ENCODE results near the gene INS.
A peak's percentile ranks its signal among the peaks of the same experiment; 100 is the strongest.
"Not testable (repeated sequence)": the region's sequence is repeated elsewhere in the genome, so short reads cannot be mapped to it uniquely, and the experiment has no call there.

Gene INS

DNA sequence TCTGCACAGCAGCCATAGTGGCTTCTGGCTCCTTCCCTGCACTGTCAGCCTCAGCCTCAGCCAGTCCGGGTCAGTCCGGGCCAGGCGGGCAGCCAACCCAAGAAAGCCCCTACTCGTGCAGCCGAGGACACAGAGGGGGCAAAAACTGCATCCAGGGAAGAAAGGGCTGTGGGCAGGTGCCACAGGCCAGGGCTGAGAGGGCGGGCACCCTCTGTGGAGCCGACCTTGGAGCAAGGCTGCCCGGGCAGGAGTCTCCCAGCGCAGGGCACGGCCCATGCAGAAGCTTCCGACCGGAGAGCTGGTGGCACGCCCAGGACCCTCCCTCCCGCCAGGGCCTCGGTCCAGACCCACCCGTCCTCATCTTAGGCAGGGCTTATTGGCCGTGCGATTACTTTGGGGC lies 21.1 kb upstream of the INS start:
- DNase-seq (ENCODE audit: low read depth, low spot score) = no peak

DNA sequence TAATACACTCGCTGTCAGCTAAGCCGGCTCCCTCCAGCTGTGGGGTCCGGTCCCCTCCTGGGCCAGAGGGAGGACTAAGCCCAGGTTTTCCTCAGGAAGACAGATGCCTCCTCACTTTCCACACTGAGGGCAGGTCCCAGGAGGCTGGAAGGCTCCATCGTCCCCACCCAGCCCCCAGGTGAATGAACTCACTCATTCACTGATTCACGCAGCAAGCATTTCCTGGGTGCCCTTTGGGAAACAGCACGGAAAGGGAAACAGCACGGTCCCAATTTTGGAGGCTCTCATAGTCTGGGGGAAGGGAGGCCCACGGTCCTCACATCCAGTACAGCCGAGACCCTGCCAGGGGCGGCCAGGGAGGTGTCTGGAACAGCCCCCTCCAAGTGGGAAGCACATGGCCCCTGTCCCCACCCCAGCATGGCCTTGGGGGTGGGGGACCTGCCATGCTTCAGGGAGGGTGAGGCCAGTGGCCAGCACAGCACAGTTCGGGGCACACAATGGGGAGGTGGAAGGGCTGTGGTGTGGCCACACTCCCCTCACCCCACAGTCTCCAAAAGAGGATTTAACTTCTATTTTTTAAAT lies 19.9 kb upstream of the INS start:
- DNase-seq (ENCODE audit: low read depth, low spot score) = no peak

DNA sequence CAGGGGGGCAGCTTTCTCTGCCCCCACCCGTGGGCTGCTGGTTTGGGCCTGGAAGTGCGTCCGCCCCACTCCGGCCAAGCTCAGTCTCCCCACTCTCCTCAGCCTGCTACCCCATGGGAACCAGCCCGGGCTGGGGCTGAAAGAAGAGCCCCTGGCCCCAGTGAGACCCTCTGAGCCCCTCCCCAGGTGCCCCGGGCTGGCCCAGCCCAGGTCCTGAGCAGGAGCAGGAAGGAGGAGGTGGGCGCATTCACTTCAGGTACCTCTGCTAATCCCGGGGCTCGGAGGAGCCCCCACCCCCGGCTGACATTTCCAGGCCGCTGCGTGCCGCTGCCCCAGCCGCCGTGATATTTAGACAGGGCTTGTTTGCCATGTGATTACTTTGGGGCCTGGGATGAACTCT lies 19.3 kb upstream of the INS start:
- no peak for DNase-seq (ENCODE audit: low read depth, low spot score)

- DNase-seq (ENCODE audit: low read depth, low spot score) = no peak
Observed at GRCh38 chr11:2179516-2179915, 18.5 kb upstream of the INS start.

DNA sequence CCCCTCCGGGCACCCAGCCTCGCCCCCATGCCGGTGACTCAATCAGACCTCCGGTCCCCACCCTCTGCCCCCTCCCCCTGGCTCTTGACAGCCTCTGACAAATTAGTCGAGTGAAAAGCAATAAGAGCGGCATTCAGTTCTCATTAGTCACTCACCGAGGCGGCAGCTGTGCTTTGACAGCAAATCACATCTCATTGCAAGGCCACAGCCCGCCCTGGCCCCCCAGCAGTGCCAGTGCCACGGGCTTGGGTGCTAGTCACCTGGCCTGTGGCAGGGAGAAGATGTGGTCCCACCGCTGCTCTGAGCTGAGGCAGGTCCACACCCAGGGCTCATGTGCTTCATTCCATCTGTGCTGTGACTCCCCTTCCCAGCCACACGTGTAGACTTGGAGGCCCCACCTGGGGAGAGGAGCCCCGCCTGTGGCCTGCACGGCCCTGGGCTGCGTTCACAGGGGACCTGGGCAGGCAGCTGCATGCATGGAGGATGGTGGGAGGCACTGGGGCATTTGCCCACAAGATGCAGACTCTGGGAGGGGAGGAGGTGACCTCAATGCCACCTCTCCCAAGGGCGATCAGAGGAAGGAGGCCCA lies 18.0 kb upstream of the INS start:
- DNase-seq (ENCODE audit: low read depth, low spot score) = no peak

GRCh38 chr11:2178055-2178773 lies 17.2 kb upstream of the INS start:
- not testable (repeated sequence) for DNase-seq (ENCODE audit: low read depth, low spot score)

DNA sequence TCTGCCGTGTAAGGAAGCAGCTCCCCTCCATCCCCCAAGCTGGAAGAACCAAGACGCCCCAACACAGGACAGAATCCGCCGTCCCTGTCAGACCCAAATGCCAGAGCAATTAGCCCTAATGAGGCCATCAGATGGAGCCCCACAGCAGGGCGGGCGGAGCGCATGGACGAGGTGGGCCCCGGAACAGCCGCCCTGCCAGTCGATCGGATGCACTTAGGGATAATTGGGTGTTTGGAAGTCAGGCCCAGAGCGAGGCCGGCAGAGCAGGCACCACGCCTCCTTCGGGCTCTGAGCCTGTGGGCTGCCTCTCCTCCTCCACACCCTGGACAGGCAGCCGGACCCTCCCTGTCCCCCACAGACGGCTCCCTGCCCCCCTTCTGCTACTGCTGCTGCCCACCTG lies 16.1 kb upstream of the INS start:
- no peak for DNase-seq (ENCODE audit: low read depth, low spot score)

DNA sequence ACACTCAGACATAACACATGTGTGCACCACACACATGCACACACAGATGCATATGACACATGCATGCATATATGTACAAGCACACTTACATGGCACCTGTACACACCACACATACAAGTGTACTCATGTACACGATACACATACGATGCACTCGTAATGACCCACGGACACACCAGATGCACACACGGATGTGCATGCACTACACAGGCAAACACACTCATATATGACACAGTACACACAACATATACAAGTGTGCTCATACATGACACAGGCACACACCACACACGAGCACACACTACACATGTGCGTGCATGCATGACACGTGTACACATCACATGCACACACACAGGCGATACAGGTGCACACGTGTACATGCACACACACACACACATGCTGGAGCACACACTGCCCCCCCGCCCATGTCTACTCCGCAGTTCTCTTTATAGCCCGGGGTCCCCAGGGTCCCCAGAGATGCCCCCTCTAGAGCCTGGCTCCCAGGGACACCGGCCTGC lies 15.4 kb upstream of the INS start:
- no peak for DNase-seq (ENCODE audit: low read depth, low spot score)

DNA sequence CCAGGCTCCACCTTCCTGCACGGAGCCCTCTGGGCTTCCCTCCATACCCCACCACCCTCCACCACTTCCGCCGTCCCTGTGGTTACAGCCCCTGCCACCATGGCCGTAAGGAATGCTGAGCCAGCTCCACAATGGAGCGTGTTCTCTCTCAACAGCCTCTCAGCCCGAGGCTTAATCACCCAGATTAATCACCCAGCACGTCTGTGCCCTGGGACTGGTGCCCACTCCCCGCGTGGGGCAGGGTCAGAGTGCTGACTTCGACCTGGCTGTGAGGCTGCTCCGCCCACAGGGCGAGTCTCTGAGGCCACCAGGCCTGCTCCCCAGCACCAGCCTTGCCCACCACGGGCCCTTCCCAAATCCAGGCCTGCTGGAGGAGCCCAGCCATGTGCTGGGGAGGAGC lies 14.7 kb upstream of the INS start:
- no peak for DNase-seq (ENCODE audit: low read depth, low spot score)

DNA sequence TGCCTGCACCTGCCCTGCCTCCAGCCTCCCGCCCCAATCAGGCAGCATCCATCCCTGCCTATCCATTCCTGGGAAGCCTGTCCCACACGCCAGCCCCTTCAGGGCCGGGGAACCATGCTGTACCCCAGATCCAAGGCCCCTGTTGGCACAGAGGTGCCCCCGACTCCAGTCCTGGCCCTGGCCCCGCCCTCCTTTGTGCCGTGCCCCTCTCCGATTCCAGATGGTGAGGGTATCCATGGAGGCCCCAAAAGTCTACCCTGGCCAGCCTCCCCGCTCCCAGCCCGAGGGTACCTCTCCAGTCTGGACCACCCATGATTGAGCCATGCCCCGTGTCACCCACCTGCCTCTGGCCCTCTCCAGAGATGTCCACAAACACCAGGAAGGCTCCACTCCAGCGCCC lies 13.4 kb upstream of the INS start:
- DNase-seq (ENCODE audit: low read depth, low spot score) = no peak

DNA sequence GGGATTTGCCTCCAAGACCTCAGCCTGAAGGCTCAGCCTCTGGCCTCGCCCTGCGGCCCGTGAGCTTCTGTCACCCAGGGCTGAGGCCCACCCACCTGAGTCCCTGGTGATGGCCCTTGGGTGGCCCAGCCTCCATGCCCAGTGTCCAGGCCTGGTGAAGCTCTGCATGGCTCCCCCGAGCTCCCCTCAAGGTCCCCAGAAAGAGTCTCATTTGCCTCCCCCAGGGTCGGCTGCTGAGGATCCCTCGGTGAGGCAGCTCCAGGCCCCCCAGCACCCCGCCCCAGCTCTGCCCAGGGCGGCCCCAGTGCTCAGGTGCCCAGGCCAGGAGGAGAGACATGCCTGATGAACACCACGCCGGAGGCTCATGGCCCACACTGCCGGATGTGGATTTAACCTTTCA lies 12.8 kb upstream of the INS start:
- no peak for DNase-seq (ENCODE audit: low read depth, low spot score)

GRCh38 chr11:2173150-2173693 lies 12.2 kb upstream of the INS start:
- DNase-seq (ENCODE audit: low read depth, low spot score) = no peak

GRCh38 chr11:2172676-2173075 lies 11.7 kb upstream of the INS start:
- no peak for DNase-seq (ENCODE audit: low read depth, low spot score)

DNA sequence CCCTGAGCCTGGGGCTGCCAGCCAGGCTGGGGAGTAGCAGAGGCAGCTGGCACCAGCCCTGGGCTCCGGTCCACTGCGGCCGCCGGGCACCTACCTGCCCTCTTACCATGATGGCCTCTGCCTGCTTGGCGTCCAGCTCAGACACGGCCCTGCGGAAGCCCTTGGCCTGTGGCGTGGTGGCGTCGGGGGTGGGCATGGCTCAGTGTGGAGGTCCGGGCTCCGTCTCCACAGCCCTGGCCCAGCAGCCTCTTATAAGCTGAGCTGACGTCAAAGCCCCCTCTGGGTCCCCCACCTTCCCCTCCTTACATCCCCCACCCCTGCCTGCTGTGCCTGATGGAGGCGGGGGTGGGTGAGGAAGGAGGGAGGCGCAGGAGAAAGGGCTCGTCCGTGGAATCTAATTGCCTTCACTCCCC lies 10.6 kb upstream of the INS start, which contains the start of gene TH:
TSS of gene TH (minus strand) at position 225 of the 413 bp plus-strand sequence. CDS start at position 196, 29 bp downstream.
- no peak for DNase-seq (ENCODE audit: low read depth, low spot score)

DNA sequence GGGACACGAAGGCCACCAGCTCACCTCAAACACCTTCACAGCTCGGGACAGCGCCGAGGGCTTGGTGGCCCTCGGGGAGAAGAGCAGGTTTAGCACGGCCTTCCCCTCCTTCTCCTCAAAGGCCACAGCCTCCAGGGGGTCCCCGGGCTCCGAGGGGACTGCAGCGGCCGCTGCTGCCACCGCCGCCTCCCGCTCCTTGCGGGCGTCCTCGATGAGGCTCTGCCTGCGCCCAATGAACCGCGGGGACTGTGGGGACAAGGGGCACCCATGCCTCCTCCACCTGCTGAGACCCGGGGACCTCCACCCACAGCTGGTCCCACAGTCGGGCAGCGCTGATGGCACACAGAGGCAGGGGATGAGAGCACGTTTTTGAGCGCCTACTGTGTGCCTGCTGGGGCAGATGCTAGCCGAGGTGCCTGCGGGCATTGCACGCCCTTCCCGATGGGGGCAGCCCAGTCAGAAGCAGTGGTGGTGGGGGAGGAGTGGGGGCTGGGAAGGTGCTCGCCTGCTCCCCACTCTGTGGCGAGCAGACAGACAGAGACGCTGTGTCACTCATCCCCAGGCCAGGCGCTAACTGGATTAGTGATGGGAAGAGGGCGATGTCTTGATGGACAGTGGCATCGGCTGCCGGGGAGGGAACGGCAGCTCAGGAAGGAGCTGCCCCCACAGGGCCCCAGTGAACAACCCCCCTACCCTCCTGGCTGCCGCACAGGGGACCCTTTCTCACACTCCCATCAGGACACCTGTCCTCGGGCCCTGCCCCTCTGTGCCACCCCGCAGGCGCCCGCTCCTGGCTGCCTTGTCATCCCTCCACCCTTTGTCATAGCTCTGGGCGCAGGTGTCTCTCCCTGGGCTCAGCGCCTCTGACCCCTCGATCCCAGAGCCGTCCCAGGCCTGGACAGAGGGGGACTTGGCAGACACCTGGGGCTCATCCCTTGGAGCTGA lies 8.9 kb upstream of the INS start:
- no peak for DNase-seq (ENCODE audit: low read depth, low spot score)

GRCh38 chr11:2169005-2169378 lies 8.0 kb upstream of the INS start:
- DNase-seq (ENCODE audit: low read depth, low spot score) = no peak

- no peak for DNase-seq (ENCODE audit: low read depth, low spot score)
Observed at GRCh38 chr11:2168286-2169004, 7.4 kb upstream of the INS start.

- no peak for DNase-seq (ENCODE audit: low read depth, low spot score)
Observed at GRCh38 chr11:2167141-2168045, 6.4 kb upstream of the INS start.

GRCh38 chr11:2166091-2166851 lies 5.3 kb upstream of the INS start:
- DNase-seq (ENCODE audit: low read depth, low spot score) = peak; percentile 17

All from activated naive CD8-positive, alpha-beta T cell treated with anti-CD3 and anti-CD28 coated beads, Interleukin-2, amount 50 U/mL, for 16 hours (primary cell).